ENCODE data around the gene SSTR3.

GRCh38 chr22:37165066-37165465 is 47.2 kb downstream of the SSTR3 start:
- TF ChIP-seq POLR2A (IDR thresholded peaks at IDR 0.05) (no peak), CTCF (IDR thresholded peaks at IDR 0.05) (no peak)

All from testis (tissue), 2 donors.